ENCODE measurements around the gene MAPK10.

MAPK10 gene

GRCh38 chr4:86106475-86106874 lies 253.4 kb downstream of the MAPK10 start:
- TF ChIP-seq ZFX (IDR thresholded peaks at IDR 0.05; ENCODE audit: borderline replicate concordance) (no peak), CTCF (IDR thresholded peaks at IDR 0.05) (no peak)
- no peak overlapping the region for H3K27ac ChIP-seq

- TF ChIP-seq CTCF (IDR thresholded peaks at IDR 0.05) (no peak), ZFX (IDR thresholded peaks at IDR 0.05; ENCODE audit: borderline replicate concordance) (no peak)
- no peak overlapping the region for H3K27ac ChIP-seq
Observed at GRCh38 chr4:86101841-86102240, 258.0 kb downstream of the MAPK10 start.

GRCh38 chr4:86101410-86101809 lies 258.4 kb downstream of the MAPK10 start:
- no peak for TF ChIP-seq CTCF (IDR thresholded peaks at IDR 0.05)
- TF ChIP-seq ZFX (IDR thresholded peaks at IDR 0.05; ENCODE audit: borderline replicate concordance) = no peak
- no peak overlapping the region for H3K27ac ChIP-seq

- H3K27ac ChIP-seq = no peak overlapping the region
- TF ChIP-seq CTCF (IDR thresholded peaks at IDR 0.05) (no peak), ZFX (IDR thresholded peaks at IDR 0.05; ENCODE audit: borderline replicate concordance) (no peak)
Observed at GRCh38 chr4:86100539-86101215, 259.2 kb downstream of the MAPK10 start.

GRCh38 chr4:86099348-86099747 lies 260.5 kb downstream of the MAPK10 start:
- TF ChIP-seq ZFX (IDR thresholded peaks at IDR 0.05; ENCODE audit: borderline replicate concordance) (no peak), CTCF (IDR thresholded peaks at IDR 0.05) (no peak)
- no peak overlapping the region for H3K27ac ChIP-seq

GRCh38 chr4:86098691-86099090 lies 261.2 kb downstream of the MAPK10 start:
- no peak overlapping the region for H3K27ac ChIP-seq
- no peak for TF ChIP-seq ZFX (IDR thresholded peaks at IDR 0.05; ENCODE audit: borderline replicate concordance)
- no peak for TF ChIP-seq CTCF (IDR thresholded peaks at IDR 0.05)

GRCh38 chr4:86096373-86096772 lies 263.5 kb downstream of the MAPK10 start:
- H3K27ac ChIP-seq = no peak overlapping the region
- TF ChIP-seq ZFX (IDR thresholded peaks at IDR 0.05; ENCODE audit: borderline replicate concordance) = no peak
- no peak for TF ChIP-seq CTCF (IDR thresholded peaks at IDR 0.05)

All from 22Rv1 (cell line).